NCI-H2029 treated with DMSO at 0.1 percent for 48 hours (cell line): Measurements from ENCODE around the gene NR3C2.

Experiments
- DNase-seq: peaks from one replicate; lab custom pipeline; 2025; lab: John Stamatoyannopoulos, UW

Gene NR3C2

GRCh38 chr4:148435654-148436406 lies 6.4 kb downstream of the NR3C2 start:
- DNase-seq = no peak

DNA sequence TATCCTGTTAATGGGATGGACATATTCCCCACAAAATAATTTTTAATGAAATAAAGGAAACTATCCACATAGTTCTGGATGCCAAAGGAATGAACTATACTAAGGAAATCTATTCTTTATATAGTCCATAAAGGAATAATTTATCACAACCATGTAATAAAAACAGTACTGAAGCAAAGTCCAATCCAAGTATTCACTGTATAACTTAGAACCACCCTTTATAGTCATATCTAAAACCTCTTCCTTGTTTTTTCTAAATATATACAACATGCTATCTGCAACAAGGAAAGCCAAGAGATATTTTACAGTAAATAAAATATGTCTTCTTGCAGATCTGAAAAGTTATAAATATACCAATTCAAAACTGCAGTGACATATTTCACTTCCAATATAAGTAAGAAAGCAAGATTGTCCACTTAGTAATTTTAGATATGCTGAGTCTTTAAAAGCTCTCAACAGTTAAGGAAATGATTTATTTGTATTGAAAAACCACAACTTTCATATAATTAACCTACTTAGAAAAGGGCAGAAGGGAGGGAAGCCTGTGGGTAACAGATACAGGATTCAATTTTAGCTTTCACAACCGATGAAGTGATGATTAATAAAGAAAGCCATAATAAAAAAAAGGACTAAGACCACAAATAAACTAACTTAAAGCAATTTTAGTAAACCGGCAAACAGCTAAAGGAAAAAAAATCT lies 8.0 kb downstream of the NR3C2 start:
- no peak for DNase-seq

DNA sequence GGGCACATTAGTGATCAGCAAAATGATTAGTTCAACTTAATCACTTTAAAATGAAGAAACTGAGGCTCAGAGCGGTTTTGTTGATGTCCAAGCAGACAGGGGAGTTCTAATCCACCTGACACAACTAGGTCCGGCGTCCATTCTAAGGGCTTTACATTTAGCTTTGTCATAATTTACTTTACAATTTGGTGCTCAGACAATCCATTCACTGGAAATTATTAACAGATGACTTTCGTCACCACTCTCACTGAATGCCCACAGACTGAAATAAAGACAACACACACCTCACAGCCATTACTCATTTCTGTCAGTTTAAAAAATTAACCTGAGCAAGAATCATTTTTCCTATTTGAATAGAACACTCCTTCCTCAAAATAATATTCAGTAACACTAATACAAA lies 10.8 kb downstream of the NR3C2 start:
- no peak for DNase-seq

GRCh38 chr4:148430854-148431253 lies 11.4 kb downstream of the NR3C2 start:
- DNase-seq = no peak

- DNase-seq = no peak
These were observed 13.0 kb downstream of the NR3C2 start for GRCh38 chr4:148429206-148429605.

GRCh38 chr4:148426643-148427042 lies 15.6 kb downstream of the NR3C2 start:
- no peak for DNase-seq

GRCh38 chr4:148425327-148426110 lies 16.7 kb downstream of the NR3C2 start:
- no peak for DNase-seq

DNA sequence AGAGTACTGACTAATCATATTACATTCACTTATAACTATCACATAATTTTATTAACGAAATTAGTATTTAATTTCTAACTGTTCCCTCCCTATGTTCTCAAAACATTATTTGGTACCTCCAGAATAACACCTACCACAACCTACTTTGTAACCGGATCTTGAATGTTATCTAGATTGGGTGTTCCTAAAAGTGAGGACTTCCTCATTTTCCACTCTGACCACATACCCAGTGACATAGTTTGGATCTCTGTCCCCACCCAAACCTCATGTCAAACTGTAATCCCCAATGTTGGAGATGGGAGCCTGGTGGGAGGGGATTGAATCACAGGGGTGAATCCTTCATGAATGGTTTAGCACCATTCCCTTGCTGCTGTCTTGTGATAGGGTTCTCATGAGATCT lies 21.8 kb downstream of the NR3C2 start:
- DNase-seq = no peak

DNA sequence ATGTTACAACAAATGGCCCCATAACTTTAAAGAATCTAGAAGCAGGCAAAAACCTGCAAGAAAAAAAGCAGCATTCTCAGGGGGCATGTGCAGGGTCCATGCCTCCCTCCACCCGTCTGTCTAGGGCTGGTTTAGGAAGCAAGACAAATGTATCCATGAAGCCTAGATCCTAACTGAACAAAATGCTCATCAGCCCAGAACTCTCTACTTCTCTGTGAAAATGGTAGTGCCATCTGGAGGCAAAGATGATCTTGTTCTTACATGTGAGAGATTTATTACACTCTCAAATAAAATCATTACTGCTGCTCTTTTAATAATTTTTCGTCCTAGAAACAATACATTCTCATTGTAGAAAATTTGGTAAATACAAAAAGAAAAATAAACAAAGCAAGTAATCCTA lies 26.7 kb downstream of the NR3C2 start:
- no peak for DNase-seq

- DNase-seq = no peak
These were observed 29.7 kb downstream of the NR3C2 start for GRCh38 chr4:148412460-148412994.

- DNase-seq = no peak
These were observed 36.9 kb downstream of the NR3C2 start for GRCh38 chr4:148405161-148405893.

DNA sequence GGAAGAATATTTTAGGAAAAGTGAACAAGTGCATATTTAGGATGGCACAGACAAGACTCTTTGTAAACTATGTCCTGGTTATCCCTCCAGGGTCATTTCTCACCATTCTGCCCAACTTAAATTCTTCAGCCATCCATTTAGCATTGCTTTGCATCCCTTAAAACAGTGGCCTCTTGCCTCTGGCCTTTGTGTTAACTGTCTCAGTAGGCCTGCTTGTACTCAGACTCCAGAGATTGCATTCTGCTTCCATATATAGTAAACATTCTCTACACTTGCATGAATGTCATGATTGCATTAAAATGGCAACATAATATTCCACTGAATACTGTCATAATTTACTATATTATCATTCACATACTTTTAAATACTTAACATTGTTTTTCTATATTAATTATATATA lies 43.2 kb downstream of the NR3C2 start:
- no peak for DNase-seq

DNA sequence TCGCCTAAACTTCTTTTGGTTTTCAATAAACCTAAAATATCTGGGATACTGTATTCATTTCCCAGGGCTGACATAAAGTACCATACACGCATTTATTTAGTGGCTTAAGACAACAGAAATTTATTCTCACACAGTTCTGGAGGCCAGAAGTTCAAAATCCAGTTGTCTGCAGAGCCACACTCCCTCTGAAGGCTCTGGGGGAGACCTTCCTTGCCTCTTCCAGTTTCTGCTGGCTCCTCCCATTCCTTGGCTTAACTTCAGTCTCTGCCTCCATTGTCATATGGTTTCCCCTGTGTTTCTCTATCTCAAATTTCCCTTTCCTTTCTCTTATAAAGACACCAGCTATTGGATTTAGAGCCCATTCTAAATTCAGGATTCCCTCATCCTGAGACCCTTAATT lies 44.4 kb downstream of the NR3C2 start:
- DNase-seq = no peak

GRCh38 chr4:148396986-148397673 lies 45.1 kb downstream of the NR3C2 start:
- DNase-seq = no peak

- no peak for DNase-seq
These were observed 46.4 kb downstream of the NR3C2 start for GRCh38 chr4:148395771-148396170.

DNA sequence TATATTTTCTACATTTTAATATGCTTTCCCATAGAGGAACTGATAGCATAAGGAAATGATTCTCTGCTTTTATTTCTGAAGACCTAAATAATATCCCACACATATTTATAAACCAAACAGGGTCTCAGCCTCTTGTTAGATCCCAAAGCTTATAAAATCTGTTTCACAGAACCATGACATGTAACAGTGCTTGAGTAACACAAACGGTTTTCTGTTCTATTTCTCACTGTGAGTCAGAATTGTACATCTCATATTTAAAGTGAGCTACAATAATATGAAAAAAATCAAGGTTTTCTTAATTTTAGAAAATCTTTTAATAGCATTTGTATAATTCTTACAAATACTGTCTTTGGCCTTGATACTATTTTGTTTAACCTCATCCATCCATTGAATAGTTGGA lies 51.2 kb downstream of the NR3C2 start:
- DNase-seq = no peak

DNA sequence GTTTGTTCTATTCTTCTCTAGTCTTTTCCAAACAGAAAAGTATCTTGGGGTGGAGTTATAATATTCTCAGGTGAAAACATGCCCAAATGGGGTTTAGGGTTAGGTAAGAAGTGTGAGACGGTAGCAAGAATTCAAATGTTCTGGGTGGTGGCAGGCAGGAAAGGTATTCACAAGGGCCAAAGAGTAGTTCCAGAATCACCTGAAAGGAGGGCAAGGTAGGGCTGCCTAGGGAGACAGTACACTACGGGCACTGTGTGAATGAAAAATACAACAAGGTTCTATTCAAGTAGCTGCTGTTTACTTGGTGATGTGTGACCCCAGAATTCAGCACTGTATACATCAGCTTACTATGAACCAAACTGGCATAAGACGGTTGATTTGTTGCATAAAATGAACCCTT lies 51.9 kb downstream of the NR3C2 start:
- no peak for DNase-seq

GRCh38 chr4:148380291-148380690 lies 61.9 kb downstream of the NR3C2 start:
- DNase-seq = no peak

DNA sequence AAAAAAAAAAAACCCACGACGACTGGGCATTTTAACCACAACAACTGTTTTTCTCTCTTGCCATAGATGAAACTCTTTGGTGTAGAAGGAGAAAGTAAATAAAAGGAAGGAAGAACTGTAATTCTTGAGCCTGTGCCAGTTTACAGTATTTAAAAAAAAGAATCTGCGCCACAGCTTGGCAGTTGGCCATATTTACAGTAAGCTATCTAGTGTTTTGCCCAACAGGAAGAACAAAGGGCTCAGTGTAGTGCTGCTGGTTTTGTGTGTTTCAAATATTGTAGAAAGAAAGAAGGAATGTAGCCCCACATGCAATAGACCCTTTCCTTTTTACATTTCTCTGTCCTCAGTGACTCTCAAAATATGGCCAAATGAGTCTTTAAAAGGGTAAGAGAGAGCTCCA lies 66.1 kb downstream of the NR3C2 start:
- peak; percentile 69 for DNase-seq

GRCh38 chr4:148375584-148375983 lies 66.6 kb downstream of the NR3C2 start:
- no peak for DNase-seq

DNA sequence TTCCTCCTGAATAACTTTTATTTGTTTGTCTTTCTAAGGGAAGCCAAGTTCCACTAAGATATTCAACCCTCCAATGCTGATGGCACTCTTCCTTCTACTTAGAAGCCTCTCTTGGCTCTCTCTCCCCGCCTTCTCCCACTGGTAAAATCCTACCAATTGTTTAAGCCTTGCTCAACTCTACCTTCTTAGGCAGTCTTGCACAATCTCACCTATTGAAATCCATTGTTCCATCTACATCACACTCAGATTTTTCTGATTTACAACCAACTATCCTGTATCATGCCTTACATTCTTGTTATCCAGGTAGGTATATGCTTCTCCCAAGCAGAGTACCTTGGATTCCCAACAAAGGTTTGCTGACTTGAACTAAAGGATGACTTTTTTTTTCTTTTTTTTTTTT lies 69.1 kb downstream of the NR3C2 start:
- DNase-seq = no peak
